ENCODE measurements around the gene CTR9. TPM values are rescaled to one million over a fixed set of nuclear protein-coding genes. Genes with fewer than 3 reads are reported as not detected.

CTR9 gene
- total RNA-seq, 8 experiments from 2014 or later, result 19.8 to 55.0 (median 30.6) TPM

DNA sequence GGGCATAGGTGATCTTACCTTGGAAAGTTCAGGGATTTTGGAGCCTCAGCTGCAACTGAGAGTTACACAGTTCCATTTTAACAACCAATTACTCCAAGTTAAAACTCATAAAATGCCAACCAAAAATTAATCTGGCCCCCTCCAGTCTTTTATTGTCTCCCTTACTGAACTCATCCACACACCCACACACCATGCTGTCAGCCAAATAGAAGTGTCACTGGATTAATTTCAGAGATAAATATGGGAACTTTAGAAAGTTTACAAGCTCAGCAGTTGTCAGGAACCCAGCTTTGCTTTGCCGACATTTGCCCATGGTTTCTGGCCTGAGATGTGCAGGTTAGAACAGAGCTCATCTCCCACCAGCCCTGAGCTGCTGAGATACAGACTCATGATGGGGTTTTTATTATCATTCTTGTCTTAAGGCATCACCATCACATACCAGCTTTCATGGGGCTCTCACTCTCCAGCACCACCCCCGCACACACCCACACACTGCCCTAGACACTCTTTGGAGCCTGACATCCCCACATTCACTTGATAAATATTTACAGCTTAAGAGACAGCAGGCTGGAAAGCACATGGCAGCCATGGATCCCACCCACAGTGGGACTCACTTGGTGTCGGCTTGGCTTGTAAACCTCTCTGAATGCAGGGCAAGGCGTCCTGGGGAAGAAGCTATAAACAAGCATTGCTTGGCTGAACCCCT lies 23.7 kb upstream of the CTR9 start:
- WGBS, 10 experiments, result 17 to 100% (median 54%) methylated on average over 1 to 4 of the region's 4 CpGs; no CpG with 5 or more reads in 3 of the 10 experiments
- ATAC-seq (replicated peaks in 6 of 8), result peak in 2 of 8 experiments; percentile 54 to 69
- Histone ChIP-seq H3K27ac (no peak overlapping the region), H3K4me3 (no peak overlapping the region), H3K4me1 (replicated peaks in 1 of 2) (no peaks in the 10 kb centered on the region)
- in situ Hi-C loops (cut with MboI; ENCODE audit: low pct_unique_long_range_greater_than_20kb in 2 of 9, low sequenced_read_pairs in 9 of 9, unreplicated experiment in 9 of 9), result loop anchor here in 7 of 9 experiments (25.0 kb wide), 5 partner anchors 190 to 965 kb away; partner anchors contain the start of gene RNF141 (in 2 of the 7)

DNA sequence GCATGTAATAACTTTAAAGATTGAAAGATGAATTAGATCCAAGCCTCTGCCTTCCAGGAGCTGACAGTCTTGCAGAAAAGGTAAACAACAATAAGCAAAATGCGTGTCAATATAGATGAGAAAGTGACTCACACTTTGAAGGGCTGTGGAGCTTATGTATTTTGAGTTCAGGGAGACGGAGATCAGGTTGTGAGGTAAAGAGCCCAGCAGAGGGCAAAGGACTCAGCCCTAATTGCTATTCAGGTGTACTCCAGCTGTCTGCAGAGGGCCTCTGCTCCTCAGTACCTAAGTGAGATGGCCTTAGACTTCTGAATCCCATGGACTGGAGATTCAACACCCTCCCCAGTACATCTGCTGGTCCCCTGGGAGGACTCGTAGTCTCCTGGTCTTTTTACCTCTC lies 22.9 kb upstream of the CTR9 start:
- Histone ChIP-seq H3K27ac (no peak overlapping the region), H3K4me3 (no peak overlapping the region), H3K4me1 (replicated peaks in 1 of 2) (no peaks in the 10 kb centered on the region)
- 50 to 100% (median 82%) methylated on average over 1 to 3 of the region's 3 CpGs; no CpG with 5 or more reads in 2 of the 10 experiments for WGBS, 10 experiments
- in situ Hi-C loops (cut with MboI; ENCODE audit: low pct_unique_long_range_greater_than_20kb in 2 of 9, low sequenced_read_pairs in 9 of 9, unreplicated experiment in 9 of 9), result loop anchor here in 7 of 9 experiments (25.0 kb wide), 5 partner anchors 191 to 966 kb away; partner anchors contain the start of gene RNF141 (in 2 of the 7)
- no peak for ATAC-seq (replicated peaks in 6 of 8)

DNA sequence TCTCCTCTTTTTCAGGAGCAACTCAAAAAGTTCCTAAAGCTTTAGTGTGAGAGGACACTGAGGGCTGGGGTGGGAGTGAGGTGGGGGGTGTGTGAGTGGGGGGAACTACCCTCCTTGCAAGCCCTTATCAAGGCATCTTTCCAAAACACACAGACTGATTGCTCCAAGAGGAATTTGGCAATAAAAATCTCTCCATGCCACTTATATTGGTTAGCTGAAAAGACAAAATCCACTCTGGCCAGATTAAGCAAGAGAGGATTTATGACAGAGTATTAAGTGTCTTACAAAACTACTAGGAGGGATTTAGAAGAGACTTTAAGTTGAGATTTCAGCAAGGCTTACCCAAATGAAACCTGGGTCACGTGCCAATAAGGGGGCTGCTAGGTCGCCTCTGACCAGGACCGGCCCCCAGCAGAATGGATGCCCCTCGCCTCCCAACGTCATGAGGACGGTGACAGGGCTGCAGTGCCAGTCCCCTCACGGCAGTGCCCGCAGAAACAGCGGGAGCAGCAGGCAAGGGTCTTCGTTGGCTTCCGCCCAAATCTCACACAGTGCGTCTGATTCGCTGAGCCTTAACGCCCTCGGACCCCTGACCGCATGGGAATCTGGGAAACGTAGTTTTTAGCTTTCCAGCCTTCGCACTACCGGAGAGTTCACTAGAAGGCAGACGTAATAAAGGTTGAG lies 22.1 kb upstream of the CTR9 start:
- ATAC-seq (replicated peaks in 6 of 8), result peak in 5 of 8 experiments; percentile 59 to 81 (median 66)
- H3K4me3 ChIP-seq, result peak overlapping the region; percentile 35 to 51 (median 44)
- 15 to 86% (median 45%) methylated on average over 1 to 13 of the region's 20 CpGs for WGBS, 10 experiments
- no peak overlapping the region for H3K27ac ChIP-seq
- in situ Hi-C loops (cut with MboI; ENCODE audit: low pct_unique_long_range_greater_than_20kb in 2 of 9, low sequenced_read_pairs in 9 of 9, unreplicated experiment in 9 of 9), result loop anchor here in 7 of 9 experiments (25.0 kb wide), 5 partner anchors 192 to 967 kb away; partner anchors contain the start of gene RNF141 (in 2 of the 7)
- no peaks in the 10 kb centered on the region for H3K4me1 ChIP-seq (replicated peaks in 1 of 2)

DNA sequence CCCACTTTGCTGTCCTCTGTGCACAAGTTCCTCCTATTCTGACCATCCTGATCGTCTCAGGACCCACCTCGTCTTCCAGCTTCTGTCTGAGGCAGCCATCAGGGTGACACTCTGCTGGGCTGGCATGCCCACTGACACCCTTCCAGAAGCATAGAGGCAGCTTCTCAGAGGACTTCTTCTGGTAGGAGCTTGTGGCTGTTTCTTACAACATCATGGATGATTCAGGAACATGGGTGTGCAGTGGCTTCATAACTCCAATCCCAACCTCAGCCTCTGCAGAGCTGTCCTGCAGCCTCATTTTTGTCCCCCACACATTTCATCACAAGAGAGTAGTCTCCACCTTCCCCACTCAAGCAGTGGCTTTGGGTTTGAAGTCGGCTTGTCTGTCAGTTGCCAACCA lies 20.9 kb upstream of the CTR9 start:
- Histone ChIP-seq H3K27ac (no peak overlapping the region), H3K4me1 (replicated peaks in 1 of 2) (no peaks in the 10 kb centered on the region), H3K4me3 (no peak overlapping the region)
- in situ Hi-C loops (cut with MboI; ENCODE audit: low pct_unique_long_range_greater_than_20kb in 2 of 9, low sequenced_read_pairs in 9 of 9, unreplicated experiment in 9 of 9), result loop anchor here in 8 of 9 experiments (10.0 to 25.0 kb wide), 6 partner anchors 193 to 968 kb away; partner anchors contain the start of gene RNF141 (in 2 of the 8)
- ATAC-seq (replicated peaks in 6 of 8), result no peak
- 40 to 83% (median 58%) methylated on average over 1 to 2 of the region's 3 CpGs; no CpG with 5 or more reads in 6 of the 10 experiments for WGBS, 10 experiments

DNA sequence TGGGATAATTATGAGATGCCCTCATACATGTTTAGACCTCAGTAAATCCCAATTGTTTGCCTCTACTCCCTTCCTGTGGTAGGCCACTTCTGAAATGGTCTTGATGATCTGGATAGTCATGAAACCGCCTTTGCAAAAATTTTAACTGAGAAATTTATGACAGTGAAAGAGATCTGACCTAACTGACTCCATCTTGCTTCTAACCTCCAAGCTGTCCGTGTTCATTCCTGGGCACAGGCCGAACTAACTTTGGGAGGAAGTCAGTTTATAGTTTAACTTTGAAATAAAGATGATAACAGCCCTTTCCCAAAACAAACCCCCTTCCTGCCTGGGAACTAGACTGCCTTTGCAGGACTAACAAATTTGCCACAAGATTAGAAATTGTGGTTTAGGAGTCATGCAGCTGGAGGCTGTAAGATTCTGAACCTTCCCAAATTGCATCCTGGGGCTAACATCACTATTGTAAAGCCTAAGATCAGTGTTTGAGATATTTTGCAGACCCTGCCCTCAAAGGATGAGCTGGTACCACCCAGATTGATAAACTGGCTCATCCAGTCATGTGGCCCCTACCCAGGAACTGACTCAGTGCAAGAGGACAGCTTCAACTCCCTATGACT lies 19.9 kb upstream of the CTR9 start:
- peaks cover 2 to 4% of the 10 kb centered on the region in 2 donors for H3K4me1 ChIP-seq (replicated peaks in 1 of 2)
- H3K27ac ChIP-seq, result no peak overlapping the region
- in situ Hi-C loops (cut with MboI; ENCODE audit: low pct_unique_long_range_greater_than_20kb in 2 of 9, low sequenced_read_pairs in 9 of 9, unreplicated experiment in 9 of 9), result loop anchor here in 8 of 9 experiments (10.0 to 25.0 kb wide), 6 partner anchors 194 to 969 kb away; partner anchors contain the start of gene RNF141 (in 2 of the 8)
- no peak for ATAC-seq (replicated peaks in 6 of 8)
- H3K4me3 ChIP-seq, result no peak overlapping the region
- 63 to 100% (median 81%) methylated on average over 1 to 3 of the region's 3 CpGs; no CpG with 5 or more reads in 2 of the 10 experiments for WGBS, 10 experiments

DNA sequence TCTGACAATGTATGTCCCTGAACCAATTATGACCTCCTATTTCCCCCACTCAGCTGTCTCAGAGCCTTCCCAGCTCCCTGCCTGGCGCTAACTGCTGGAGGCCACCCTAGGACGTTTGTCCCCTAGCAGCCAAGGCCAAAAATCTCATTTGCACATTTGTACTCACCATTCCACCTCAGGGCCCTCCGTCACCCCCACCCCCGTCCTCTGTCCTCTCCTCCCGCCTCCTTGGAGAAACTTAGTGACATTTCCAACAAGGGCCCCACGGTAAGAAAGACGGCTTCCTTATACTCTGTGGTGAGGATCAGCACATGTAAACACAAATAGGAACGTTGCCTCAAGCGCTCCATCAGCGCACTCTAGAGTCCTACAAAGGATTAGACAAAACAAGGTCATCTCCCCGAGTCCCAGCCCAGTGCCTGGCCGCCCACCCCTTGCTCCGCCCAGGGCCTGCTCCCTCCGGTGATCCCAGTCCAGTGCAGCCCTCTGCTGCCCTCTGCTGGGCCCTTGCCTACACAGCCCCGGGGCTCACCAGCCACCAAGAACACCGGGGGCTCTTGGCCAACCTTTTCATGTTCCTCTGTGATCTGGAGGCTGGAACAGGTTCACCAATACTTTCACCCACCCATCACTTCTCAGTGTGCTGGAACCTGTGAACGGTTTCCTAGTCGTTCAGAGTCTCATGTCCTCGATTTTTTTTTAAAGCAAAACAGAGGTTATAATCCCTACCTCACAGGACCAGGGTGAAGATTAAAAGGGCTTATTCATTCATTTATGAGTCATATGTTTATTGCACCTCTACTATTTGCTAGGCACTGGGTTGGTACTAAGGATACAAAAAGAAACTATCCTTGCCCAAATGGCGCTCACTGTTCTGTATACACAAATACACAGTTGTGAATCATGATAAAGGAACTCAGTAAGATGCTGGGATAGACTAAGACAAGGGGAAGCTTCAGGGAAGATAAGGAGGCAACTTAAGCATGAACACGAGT lies 15.3 kb upstream of the CTR9 start:
- H3K27ac ChIP-seq, result no peak overlapping the region
- H3K4me3 ChIP-seq, result peak overlapping the region in 2 of 5 donors; percentile 5 to 6
- peak; percentile 99 to 100 (median 99) for ATAC-seq (replicated peaks in 6 of 8)
- in situ Hi-C loops (cut with MboI; ENCODE audit: low pct_unique_long_range_greater_than_20kb in 2 of 9, low sequenced_read_pairs in 9 of 9, unreplicated experiment in 9 of 9), result loop anchor here in 8 of 9 experiments (10.0 to 25.0 kb wide), 6 partner anchors 198 to 973 kb away; partner anchors contain the start of gene RNF141 (in 2 of the 8)
- peaks cover 2 to 4% of the 10 kb centered on the region in 2 donors for H3K4me1 ChIP-seq (replicated peaks in 1 of 2)
- WGBS, 10 experiments, result 0 to 100% (median 11%) methylated on average over 1 to 6 of the region's 21 CpGs; no CpG with 5 or more reads in 1 of the 10 experiments

DNA sequence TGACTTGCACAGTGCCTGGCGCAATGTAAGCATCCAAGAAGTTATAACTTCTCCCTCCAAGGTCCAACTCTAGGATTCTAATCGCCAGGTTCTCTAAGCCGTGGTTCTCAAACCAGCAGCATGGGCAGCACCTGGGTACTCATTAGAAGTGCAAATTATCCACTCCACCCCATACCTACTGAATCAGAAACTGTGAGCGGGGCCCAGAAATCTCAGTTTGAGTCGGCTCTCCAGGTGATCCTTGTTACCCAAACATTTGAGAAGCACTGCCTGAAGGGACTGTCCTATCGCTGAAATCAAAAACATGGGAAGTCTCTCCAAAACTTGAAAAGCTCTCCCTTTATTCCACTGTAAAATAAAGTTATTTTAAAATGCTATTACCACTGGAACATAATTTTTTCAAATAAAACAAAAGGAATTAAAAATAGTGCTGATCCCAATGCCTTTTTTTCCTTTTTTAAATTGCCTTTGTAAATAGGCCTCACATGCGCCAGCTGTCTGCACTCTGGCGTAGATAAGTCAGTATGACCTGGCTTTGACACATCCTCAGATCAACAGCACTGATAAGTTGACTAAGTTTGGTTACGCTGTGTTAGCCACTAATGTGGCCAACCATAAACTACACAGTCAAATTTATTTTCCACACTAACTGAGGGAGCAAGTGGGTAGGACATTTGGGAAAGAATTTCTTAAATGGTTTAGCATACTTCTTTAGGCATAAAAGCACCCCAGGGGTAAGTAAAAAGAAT lies 8.4 kb upstream of the CTR9 start:
- WGBS, 10 experiments, result 36 to 100% (median 81%) methylated on average over 1 to 9 of the region's 9 CpGs
- H3K4me3 ChIP-seq, result no peak overlapping the region
- ATAC-seq (replicated peaks in 6 of 8), result peak in 1 of 8 experiments; percentile 55
- no peak overlapping the region for H3K27ac ChIP-seq
- no peaks in the 10 kb centered on the region for H3K4me1 ChIP-seq (replicated peaks in 1 of 2)
- in situ Hi-C loops (cut with MboI; ENCODE audit: low pct_unique_long_range_greater_than_20kb in 2 of 9, low sequenced_read_pairs in 9 of 9, unreplicated experiment in 9 of 9), result loop anchor here in 7 of 9 experiments (25.0 kb wide), 5 partner anchors 205 to 980 kb away; partner anchors contain the start of gene RNF141 (in 2 of the 7)

DNA sequence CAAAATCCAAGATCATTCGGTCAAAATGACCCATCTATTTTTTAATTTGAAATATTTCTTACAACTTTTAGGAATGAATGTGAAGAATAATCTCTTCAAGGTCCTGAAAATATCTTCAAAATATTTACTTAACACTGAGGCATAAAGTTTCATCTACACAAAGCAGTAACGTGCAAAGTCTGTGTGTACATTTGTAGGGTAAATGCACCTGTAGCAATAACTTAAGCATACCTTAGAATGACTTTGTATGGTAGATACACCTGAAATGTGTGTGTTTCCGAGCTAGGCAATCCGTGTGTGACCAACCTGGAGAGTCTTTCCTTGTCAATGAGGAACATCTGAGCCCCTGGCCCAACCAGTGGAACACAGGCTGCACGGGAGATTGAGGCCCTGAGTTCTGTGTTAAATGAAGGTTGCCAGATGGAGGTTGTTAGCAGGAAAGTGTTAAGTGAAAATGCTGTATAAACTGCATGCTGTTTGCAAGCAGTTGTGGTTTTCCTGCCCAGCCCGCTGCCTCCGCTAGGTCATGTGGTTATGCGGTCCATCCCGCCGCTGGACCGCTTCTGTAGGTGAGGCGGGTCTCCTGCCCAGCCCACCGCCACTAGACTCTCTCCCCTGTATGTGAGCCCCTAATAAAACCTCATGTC lies 7.6 kb upstream of the CTR9 start:
- WGBS, 10 experiments, result 58 to 100% (median 84%) methylated on average over 1 to 11 of the region's 13 CpGs
- no peak for ATAC-seq (replicated peaks in 6 of 8)
- H3K4me1 ChIP-seq (replicated peaks in 1 of 2), result no peaks in the 10 kb centered on the region
- in situ Hi-C loops (cut with MboI; ENCODE audit: low pct_unique_long_range_greater_than_20kb in 2 of 9, low sequenced_read_pairs in 9 of 9, unreplicated experiment in 9 of 9), result loop anchor here in 7 of 9 experiments (25.0 kb wide), 5 partner anchors 206 to 981 kb away; partner anchors contain the start of gene RNF141 (in 2 of the 7)
- no peak overlapping the region for H3K4me3 ChIP-seq
- no peak overlapping the region for H3K27ac ChIP-seq

DNA sequence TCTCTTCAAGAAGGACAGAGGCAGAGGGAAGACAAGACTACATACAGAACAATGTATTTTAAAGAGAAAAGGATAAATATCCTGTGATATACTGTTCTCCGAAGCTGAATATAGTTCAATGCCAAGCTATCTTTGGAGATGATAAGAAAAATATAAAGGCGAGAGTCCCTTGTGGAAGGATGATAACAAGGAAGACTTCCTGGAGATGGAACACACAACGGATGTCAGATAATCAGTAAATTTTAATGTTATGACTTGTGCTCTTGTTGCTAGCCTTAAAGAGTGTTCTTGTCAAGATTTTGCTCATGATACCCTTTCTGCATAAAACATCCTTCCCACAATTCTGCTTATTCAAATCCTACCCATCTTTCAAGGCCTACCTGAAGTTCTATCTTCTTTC lies 6.8 kb upstream of the CTR9 start:
- in situ Hi-C loops (cut with MboI; ENCODE audit: low pct_unique_long_range_greater_than_20kb in 2 of 9, low sequenced_read_pairs in 9 of 9, unreplicated experiment in 9 of 9), result loop anchor here in 7 of 9 experiments (25.0 kb wide), 5 partner anchors 207 to 982 kb away; partner anchors contain the start of gene RNF141 (in 2 of the 7)
- ATAC-seq (replicated peaks in 6 of 8), result no peak
- no peaks in the 10 kb centered on the region for H3K4me1 ChIP-seq (replicated peaks in 1 of 2)
- WGBS, 10 experiments, result 82 to 100% (median 92%) methylated on average over 1 to 3 of the region's 3 CpGs
- H3K27ac ChIP-seq, result no peak overlapping the region
- no peak overlapping the region for H3K4me3 ChIP-seq

DNA sequence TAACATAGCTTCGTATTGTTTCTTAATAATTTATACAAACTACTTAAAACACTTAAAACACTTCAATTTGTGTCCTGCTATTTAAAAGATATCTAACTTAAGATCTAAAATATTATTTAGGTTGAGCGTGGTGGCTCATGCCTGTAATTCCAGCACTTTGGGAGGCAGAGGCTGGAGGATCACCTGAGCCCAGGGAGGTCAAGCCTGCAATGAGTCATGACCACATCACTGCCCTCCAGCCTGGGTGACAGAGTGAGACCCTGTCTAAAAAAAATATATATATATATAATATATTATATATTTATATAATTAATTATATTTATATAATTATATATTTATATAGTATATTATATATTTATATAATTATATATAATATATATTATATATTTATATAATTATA lies 4.2 kb upstream of the CTR9 start:
- in situ Hi-C loops (cut with MboI; ENCODE audit: low pct_unique_long_range_greater_than_20kb in 2 of 9, low sequenced_read_pairs in 9 of 9, unreplicated experiment in 9 of 9), result loop anchor here in 7 of 9 experiments (25.0 kb wide), 5 partner anchors 210 to 985 kb away; partner anchors contain the start of gene RNF141 (in 2 of the 7)
- H3K4me3 ChIP-seq, result no peak overlapping the region

DNA sequence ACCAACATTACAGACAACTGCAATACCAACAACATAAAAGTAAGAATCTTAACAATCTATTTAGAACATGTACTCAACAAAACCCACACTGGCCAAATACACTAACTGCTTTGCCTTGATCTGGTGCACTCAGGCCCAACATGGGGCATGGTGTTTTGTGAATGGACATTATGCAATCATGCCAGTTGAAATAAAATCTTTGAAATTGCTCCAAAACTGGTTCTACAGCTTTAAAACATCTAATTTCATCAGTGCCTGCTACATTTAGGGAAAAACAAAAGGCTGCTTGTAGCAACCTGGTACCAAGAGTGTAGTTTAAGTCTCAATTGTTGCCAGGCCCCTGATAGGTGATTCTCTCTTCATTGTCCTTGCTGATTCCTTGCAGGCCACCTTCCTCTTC lies 3.3 kb upstream of the CTR9 start:
- no peak overlapping the region for H3K4me3 ChIP-seq
- H3K4me1 ChIP-seq (replicated peaks in 1 of 2), result peaks cover 0 to 8% of the 10 kb centered on the region in 2 donors
- in situ Hi-C loops (cut with MboI; ENCODE audit: low pct_unique_long_range_greater_than_20kb in 2 of 9, low sequenced_read_pairs in 9 of 9, unreplicated experiment in 9 of 9), result loop anchor here in 7 of 9 experiments (25.0 kb wide), 5 partner anchors 210 to 985 kb away; partner anchors contain the start of gene RNF141 (in 2 of the 7)
- ATAC-seq (replicated peaks in 6 of 8), result no peak
- no peak overlapping the region for H3K27ac ChIP-seq

More for the DNA sequence above, 4.2 kb upstream of the CTR9 start:
- Histone ChIP-seq H3K27ac (no peak overlapping the region), H3K4me1 (replicated peaks in 1 of 2) (no peaks in the 10 kb centered on the region)
- no peak for ATAC-seq (replicated peaks in 6 of 8)
- 43 to 100% (median 96%) methylated on average over 1 to 2 of the region's 2 CpGs; no CpG with 5 or more reads in 4 of the 10 experiments for WGBS, 10 experiments

Data from motor neuron (in vitro differentiated cells).